H1 (cell line): ENCODE data around the gene SIK2. TPM values are rescaled to one million over a fixed set of nuclear protein-coding genes. Genes with fewer than 3 reads are reported as not detected.

Experiments
- CTCF ChIA-PET: fragments of 300-600 bp; sonication (Branson Sonifier 250); formaldehyde crosslinking; loops from one replicate; lab custom pipeline; 2021; ENCODE audit not compliant: partially characterized antibody; lab: Charles Lee
- POLR2A ChIA-PET: fragments of 300-600 bp; sonication (Branson Sonifier 250); formaldehyde crosslinking; loops from one replicate; lab custom pipeline; 2021; ENCODE audit warnings: inconsistent platforms; ENCODE audit not compliant: partially characterized antibody; lab: Charles Lee
- DNase-seq, 2 experiments: peaks; one replicate each; pipeline versions ENCODE4 v3.0.0 to v3.0.0-alpha.2; 2010 to 2022; ENCODE audit warnings: low spot score in 2 of 2, low read depth in 1 of 2, mixed read lengths in 1 of 2
- FAIRE-seq: peaks from 2 replicates; lab custom pipeline; 2011; peaks lifted over from hg19 to GRCh38; lab: Jason Lieb, UNC
- H2AFZ ChIP-seq: 2 replicates; pipeline ENCODE4 v1.8.1; 2012; ENCODE audit warnings: low read length, inconsistent platforms
- H2AK5ac ChIP-seq: 2 replicates; pipeline ENCODE4 v1.6.1; 2013; ENCODE audit warnings: low read depth, low read length
- H2BK120ac ChIP-seq: replicated peaks from 2 replicates; pipeline ENCODE3; 2013; ENCODE audit warnings: low read depth, low read length, inconsistent platforms
- H2BK12ac ChIP-seq: 2 replicates; pipeline ENCODE4 v1.6.1; 2013; ENCODE audit warnings: low read depth, low read length
- H2BK15ac ChIP-seq: 2 replicates; pipeline ENCODE4 v1.6.1; 2013; ENCODE audit warnings: low read length
- H2BK20ac ChIP-seq: 2 replicates; pipeline ENCODE4 v1.6.1; 2013; ENCODE audit warnings: low read length
- H2BK5ac ChIP-seq: 2 replicates; pipeline ENCODE4 v1.6.1; 2013; ENCODE audit warnings: low read depth, low read length
- H3K14ac ChIP-seq: 2 replicates; pipeline ENCODE4 v1.6.1; 2013; ENCODE audit warnings: inconsistent platforms; ENCODE audit not compliant: insufficient read length
- H3K18ac ChIP-seq: 2 replicates; pipeline ENCODE4 v1.6.1; 2013; ENCODE audit warnings: low read length; ENCODE audit errors: extremely low read depth
- H3K23ac ChIP-seq: 2 replicates; pipeline ENCODE4 v1.6.1; 2013; ENCODE audit warnings: inconsistent platforms; ENCODE audit not compliant: insufficient read length
- H3K23me2 ChIP-seq: 2 replicates; pipeline ENCODE4 v1.6.1; 2013; ENCODE audit warnings: low read depth, low read length
- H3K27ac ChIP-seq: 2 replicates; pipeline ENCODE4 v1.6.1; 2011; ENCODE audit warnings: low read depth, low read length, inconsistent platforms
- H3K27me3 ChIP-seq, 4 experiments: replicated peaks in 1 of 4; 1 replicate in 1 of 4; 2 replicates in 3 of 4; pipeline versions ENCODE4 v1.6.1 to v1.8.1; 2011 to 2013; ENCODE audit warnings: low read length in 3 of 4, mild to moderate bottlenecking in 3 of 4, inconsistent platforms in 2 of 4, mixed read lengths in 2 of 4, moderate library complexity in 1 of 4; ENCODE audit not compliant: control insufficient read depth in 3 of 4, insufficient read depth in 3 of 4; ENCODE audit errors: extremely low read depth in 1 of 4
- H3K36me3 ChIP-seq, 4 experiments: 2 replicates each; pipeline versions ENCODE4 v1.6.1 to v1.8.1; 2011 to 2013; ENCODE audit warnings: mild to moderate bottlenecking in 4 of 4, low read length in 3 of 4, moderate library complexity in 2 of 4, control low read depth in 1 of 4, inconsistent platforms in 1 of 4; ENCODE audit not compliant: insufficient read depth in 4 of 4, control insufficient read depth in 2 of 4
- H3K4ac ChIP-seq: replicated peaks from 2 replicates; pipeline ENCODE3; 2013; ENCODE audit warnings: low read length, low read depth, mixed read lengths, inconsistent platforms; ENCODE audit not compliant: insufficient read length
- H3K4me1 ChIP-seq, 4 experiments: replicated peaks in 1 of 4; 1 replicate in 1 of 4; 2 replicates in 3 of 4; pipeline versions ENCODE4 v1.6.1 to v1.8.1; 2011 to 2013; ENCODE audit warnings: low read length in 3 of 4, inconsistent platforms in 2 of 4, mixed read lengths in 1 of 4; ENCODE audit not compliant: insufficient read depth in 4 of 4, control insufficient read depth in 3 of 4
- H3K4me2 ChIP-seq, 2 experiments: 2 replicates each; pipeline versions ENCODE4 v1.6.1 to v1.8.1; 2011 to 2013; ENCODE audit warnings: low read depth in 2 of 2, low read length in 2 of 2, control low read depth in 1 of 2, inconsistent platforms in 1 of 2, mild to moderate bottlenecking in 1 of 2; ENCODE audit not compliant: insufficient read depth in 1 of 2
- H3K4me3 ChIP-seq, 4 experiments: fragments of 200-600, 300-600 bp in 1 of 4; sonication (generic), shearing (Covaris generic), sonication (Bioruptor Twin) in 1 of 4; 2 replicates each; pipeline versions ENCODE4 v1.5.1 to v1.8.1; 2011 to 2016; ENCODE audit warnings: low read length in 4 of 4, low read depth in 3 of 4, control low read depth in 2 of 4, inconsistent platforms in 2 of 4, mild to moderate bottlenecking in 2 of 4, mixed read lengths in 1 of 4, moderate library complexity in 1 of 4; ENCODE audit not compliant: insufficient read depth in 2 of 4; ENCODE audit errors: extremely low read depth in 1 of 4
- H3K56ac ChIP-seq: replicated peaks from 2 replicates; pipeline ENCODE3; 2013; ENCODE audit warnings: low read depth, mild to moderate bottlenecking, mixed read lengths, low read length, inconsistent platforms; ENCODE audit not compliant: insufficient read length
- H3K79me1 ChIP-seq: 2 replicates; pipeline ENCODE4 v1.6.1; 2013; ENCODE audit warnings: low read depth, low read length, control low read depth
- H3K79me2 ChIP-seq, 2 experiments: 2 replicates each; pipeline versions ENCODE4 v1.6.1 to v1.8.1; 2012 to 2013; ENCODE audit warnings: low read length in 2 of 2, mild to moderate bottlenecking in 2 of 2, inconsistent platforms in 1 of 2; ENCODE audit not compliant: insufficient read depth in 2 of 2, control insufficient read depth in 1 of 2
- H3K9ac ChIP-seq, 4 experiments: replicated peaks in 1 of 4; 1 replicate in 1 of 4; 2 replicates in 3 of 4; pipeline versions ENCODE4 v1.6.1 to v1.8.1; 2011 to 2013; ENCODE audit warnings: low read depth in 3 of 4, low read length in 3 of 4, control low read depth in 2 of 4, mild to moderate bottlenecking in 2 of 4, moderate library complexity in 2 of 4, inconsistent platforms in 1 of 4; ENCODE audit errors: extremely low read depth in 1 of 4
- H3K9me3 ChIP-seq, 2 experiments: 2 replicates each; pipeline versions ENCODE4 v1.6.1 to v1.8.1; 2012 to 2013; ENCODE audit warnings: mild to moderate bottlenecking in 2 of 2, moderate library complexity in 2 of 2, control low read depth in 1 of 2, inconsistent platforms in 1 of 2, low read depth in 1 of 2, low read length in 1 of 2, mixed read lengths in 1 of 2; ENCODE audit not compliant: insufficient read depth in 2 of 2
- H4K20me1 ChIP-seq, 2 experiments: replicated peaks in 1 of 2; 2 replicates each; pipeline versions ENCODE3 to v1.8.1; 2011 to 2013; ENCODE audit warnings: inconsistent platforms in 2 of 2, low read length in 2 of 2, mild to moderate bottlenecking in 1 of 2; ENCODE audit not compliant: insufficient read depth in 2 of 2, control insufficient read depth in 1 of 2
- H4K5ac ChIP-seq: 2 replicates; pipeline ENCODE4 v1.6.1; 2013; ENCODE audit warnings: low read length, low read depth, mixed read lengths, inconsistent platforms; ENCODE audit not compliant: insufficient read length
- H4K8ac ChIP-seq: 2 replicates; pipeline ENCODE4 v1.8.0; 2013; ENCODE audit warnings: mild to moderate bottlenecking, moderate library complexity, low read length, inconsistent platforms; ENCODE audit not compliant: insufficient read depth; ENCODE audit errors: extremely low read depth
- H4K91ac ChIP-seq: replicated peaks from 2 replicates; pipeline ENCODE3; 2013; ENCODE audit warnings: low read length, mixed read lengths, inconsistent platforms; ENCODE audit not compliant: insufficient read length
- BCL11A ChIP-seq, 2 experiments: IDR thresholded peaks; one replicate each; pipeline ENCODE4 v1.6.1; 2011; ENCODE audit warnings: low read depth in 2 of 2, low read length in 2 of 2, mild to moderate bottlenecking in 2 of 2
- CHD2 ChIP-seq: IDR thresholded peaks from 2 replicates; pipeline ENCODE4 v1.6.1; 2012; ENCODE audit warnings: low read length, improper control_type of control experiment
- EZH2 ChIP-seq: fragments of 200-600 bp; sonication (generic); IDR thresholded peaks from 2 replicates; pipeline ENCODE4 v1.7.1; 2012; ENCODE audit warnings: low read depth, mild to moderate bottlenecking, moderate library complexity, low read length, inconsistent platforms; ENCODE audit not compliant: severe bottlenecking
- FOSL1 ChIP-seq: IDR thresholded peaks from 2 replicates; pipeline ENCODE4 v1.6.1; 2011; ENCODE audit warnings: mild to moderate bottlenecking, low read depth, low read length, moderate library complexity; ENCODE audit not compliant: insufficient read depth
- GABPA ChIP-seq: IDR thresholded peaks from 2 replicates; pipeline ENCODE4 v1.6.1; 2011; ENCODE audit warnings: mild to moderate bottlenecking, low read length, moderate library complexity, borderline replicate concordance; ENCODE audit not compliant: insufficient read depth
- HDAC2 ChIP-seq, 2 experiments: fragments of 300-600 bp in 1 of 2; sonication (generic) in 1 of 2; IDR thresholded peaks; 2 replicates each; pipeline ENCODE4 v1.6.1; 2011 to 2012; ENCODE audit warnings: low read depth in 2 of 2, low read length in 2 of 2, mild to moderate bottlenecking in 2 of 2, moderate library complexity in 2 of 2, borderline replicate concordance in 1 of 2, inconsistent platforms in 1 of 2
- JUN ChIP-seq: IDR thresholded peaks from 2 replicates; pipeline ENCODE4 v1.6.1; 2011; ENCODE audit warnings: low read depth, mild to moderate bottlenecking, improper control_type of control experiment, low read length
- KDM4A ChIP-seq: IDR thresholded peaks from one replicate; pipeline ENCODE4 v1.7.1; 2012; ENCODE audit warnings: low read depth, mild to moderate bottlenecking, moderate library complexity, low read length, inconsistent platforms; ENCODE audit not compliant: severe bottlenecking
- NRF1 ChIP-seq: IDR thresholded peaks from 2 replicates; pipeline ENCODE4 v1.6.1; 2011; ENCODE audit warnings: mild to moderate bottlenecking, low read depth, low read length, improper control_type of control experiment
- POU5F1 ChIP-seq: IDR thresholded peaks from 2 replicates; pipeline ENCODE4 v1.6.1; 2011; ENCODE audit warnings: low read depth, mild to moderate bottlenecking, low read length, moderate library complexity
- RFX5 ChIP-seq: IDR thresholded peaks from 2 replicates; pipeline ENCODE4 v1.6.1; 2011; ENCODE audit warnings: low read depth, low read length, improper control_type of control experiment, borderline replicate concordance
- SAP30 ChIP-seq: fragments of 300-600 bp; sonication (generic); IDR thresholded peaks from 2 replicates; pipeline ENCODE4 v1.7.1; 2012; ENCODE audit warnings: low read length, moderate library complexity, mild to moderate bottlenecking, inconsistent platforms; ENCODE audit not compliant: insufficient read depth, insufficient replicate concordance
- SIRT6 ChIP-seq: IDR thresholded peaks from one replicate; pipeline ENCODE4 v1.7.1; 2012; ENCODE audit warnings: low read length, inconsistent platforms
- SRF ChIP-seq: IDR thresholded peaks from 2 replicates; pipeline ENCODE4 v1.6.1; 2011; ENCODE audit warnings: mild to moderate bottlenecking, low read depth, low read length, moderate library complexity
- TEAD4 ChIP-seq: IDR thresholded peaks from 2 replicates; pipeline ENCODE4 v1.6.1; 2012; ENCODE audit warnings: low read depth, low read length, inconsistent platforms, mixed read lengths
- WGBS, 2 experiments: shearing (Covaris generic) in 1 of 2; methylation state at CpG; one replicate each; pipeline versions ENCODE4 v1.1.6 to v1.1.7; 2013 to 2015; ENCODE audit warnings: low lambda C conversion rate in 2 of 2, mixed read lengths in 2 of 2, inconsistent platforms in 1 of 2, low coverage in 1 of 2, missing lambda C conversion rate in 1 of 2; ENCODE audit not compliant: insufficient replicate concordance in 2 of 2, insufficient coverage in 1 of 2, insufficient read length in 1 of 2; ENCODE audit errors: extremely low coverage in 1 of 2, missing lambda C conversion rate in 1 of 2; 5-methylcytosine and 5-hydroxymethylcytosine counted together
- polyA plus RNA-seq, 7 experiments: library from polyadenylated mRNA; depleted of rRNA in 3 of 7; stranded (reverse) in 5 of 7; unstranded in 2 of 7; fragments of >200 nt in 5 of 7; fragments of 200-250 nt in 2 of 7; gene quantifications; 1 replicate in 5 of 7; 2 replicates in 1 of 7; 4 replicates in 1 of 7; pipeline versions ENCODE4 v1.2.1 to v1.2.3, GENCODE V29; 2011 to 2013; ENCODE audit warnings: missing spikeins in 2 of 7, mixed read lengths in 2 of 7
- total RNA-seq: library from RNA; stranded (reverse); fragmentation: NEBNext Ultra II Directional; extraction: Animal tissue kit (Norgen Biotek cat#: 25700); gene quantifications from 2 replicates; pipeline ENCODE4 v1.2.1, GENCODE V29; 2021

Gene SIK2
- total and polyA plus RNA-seq, 2 of the 8 experiments (the other 6 are each of a cell fraction or from before 2014, with no cell fraction given): 8.8 to 11.2 TPM

DNA sequence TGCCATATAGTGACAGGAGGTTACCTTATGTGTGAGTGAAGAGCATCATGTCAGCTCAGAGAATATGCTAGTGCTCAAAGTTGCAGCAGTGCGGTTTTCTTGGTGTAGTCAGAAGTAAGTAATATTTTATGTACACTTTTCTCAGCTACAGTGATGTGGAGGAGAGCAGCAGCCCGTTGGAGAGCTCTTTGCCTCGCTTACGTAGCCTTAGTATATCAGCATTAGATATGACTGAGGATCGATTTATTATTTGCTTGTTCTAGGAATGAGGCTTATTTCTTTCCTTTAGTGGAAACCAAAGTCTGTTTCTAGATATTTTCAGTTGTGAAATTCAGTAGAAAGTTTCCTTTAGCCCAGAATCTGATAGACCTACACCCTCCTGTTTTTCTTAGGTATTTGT, 100.4 kb downstream of the SIK2 start:
- H3K4ac ChIP-seq: no peak overlapping the region
- H3K79me1 ChIP-seq: no peaks in the 10 kb centered on the region
- POLR2A ChIA-PET: no interaction called here
- TF ChIP-seq FOSL1: no peak
- no peak for TF ChIP-seq TEAD4
- no peak for TF ChIP-seq EZH2
- TF ChIP-seq SAP30: no peak
- no peak for TF ChIP-seq NRF1
- no peak for TF ChIP-seq GABPA
- no peak for TF ChIP-seq POU5F1
- TF ChIP-seq KDM4A: no peak
- TF ChIP-seq JUN: no peak
- no peak for TF ChIP-seq CHD2
- no peak for TF ChIP-seq BCL11A (IDR thresholded peaks at IDR 0.05; ENCODE audit: low read depth in 2 of 2, low read length in 2 of 2)
- TF ChIP-seq RFX5: no peak
- TF ChIP-seq SIRT6: no peak
- no peak for TF ChIP-seq SRF
- no peak for TF ChIP-seq HDAC2 (IDR thresholded peaks at IDR 0.05; ENCODE audit: borderline replicate concordance in 1 of 2, low read depth in 2 of 2, low read length in 2 of 2)

More for the DNA sequence above, 100.4 kb downstream of the SIK2 start:
- Histone ChIP-seq H3K14ac (no peak overlapping the region), H2BK5ac (no peak overlapping the region), H4K5ac (no peak overlapping the region), H3K23ac (no peak overlapping the region), H3K79me2 (no peaks in the 10 kb centered on the region), H4K20me1 (no peaks in the 10 kb centered on the region), H2AK5ac (no peak overlapping the region), H2BK12ac (no peak overlapping the region), H2BK120ac (no peak overlapping the region), H3K27ac (no peak overlapping the region), H3K36me3 (peaks cover 0 to 3% (median 1%) of the 10 kb centered on the region in 4 experiments; a peak in 2 of 8 replicates), H3K4me1 (peaks cover 0 to 4% (median under 1%) of the 10 kb centered on the region in 4 experiments; a peak in 1 of 7 replicates), H4K91ac (no peak overlapping the region), H3K27me3 (no peaks in the 10 kb centered on the region), H3K9ac (no peak overlapping the region), H3K4me3 (no peak overlapping the region), H3K56ac (no peak overlapping the region), H3K18ac (no peak overlapping the region), H2BK15ac (no peak overlapping the region), H2BK20ac (no peak overlapping the region), H2AFZ (no peak overlapping the region), H3K4me2 (no peak overlapping the region), H3K23me2 (no peaks in the 10 kb centered on the region), H4K8ac (no peak overlapping the region), H3K9me3 (no peaks in the 10 kb centered on the region)
- FAIRE-seq (no peak), DNase-seq (no peak)
- CTCF ChIA-PET: interaction anchor here (1.2 kb wide), 1 partner anchor 26 kb away, joined by 3 read pairs; no protein-coding TSS in a partner anchor
- 94% methylated on average over 5 of the region's 5 CpGs; no CpG with 5 or more reads in 1 of the 2 experiments for WGBS, 2 experiments
